ENCODE measurements around the gene TRABD. TPM values are rescaled to one million over a fixed set of nuclear protein-coding genes. Genes with fewer than 3 reads are reported as not detected.

Gene TRABD
- total RNA-seq, 2 experiments from 2014 or later: 126 to 128 TPM

DNA sequence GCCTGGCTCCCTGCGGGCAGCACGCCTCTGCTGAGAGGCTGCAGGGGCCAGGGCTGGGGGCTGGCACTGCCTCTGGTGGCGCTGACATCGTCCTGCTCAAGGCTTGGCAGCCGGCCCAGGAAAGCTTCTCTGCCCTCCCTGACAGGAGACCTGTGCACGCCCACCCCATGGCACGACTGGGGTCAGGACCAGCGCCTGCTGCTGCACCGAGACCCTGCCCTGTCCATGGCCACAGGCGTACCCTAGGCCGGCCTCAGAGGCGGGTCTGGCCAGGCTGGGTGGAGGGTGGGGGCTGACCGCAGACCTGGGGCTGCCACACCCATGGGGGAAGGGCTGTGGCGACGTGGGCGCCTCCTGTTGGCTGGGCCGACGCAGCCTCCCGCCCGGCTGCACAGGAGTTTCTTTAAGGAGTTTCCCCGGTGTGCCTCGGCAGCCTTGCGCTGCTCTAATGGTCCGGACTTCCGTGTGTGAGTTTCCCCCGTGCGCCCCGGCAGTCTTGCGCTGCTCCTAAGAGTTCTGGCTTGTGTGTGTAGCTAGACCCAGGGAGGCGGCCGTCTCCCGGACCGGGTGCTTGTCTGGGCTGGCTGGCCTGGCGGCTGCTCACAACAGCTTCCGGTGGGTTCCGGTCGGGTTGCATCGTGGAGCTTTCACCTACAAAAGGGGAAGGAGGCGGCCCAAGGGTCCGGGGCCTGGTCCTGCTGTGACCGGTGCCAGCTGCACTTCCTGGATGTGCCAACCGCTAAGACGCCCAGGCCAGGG is 4.6 kb downstream of the TRABD start:
- H3K4me1 ChIP-seq (ENCODE audit: insufficient read depth, low read length, poor library complexity, severe bottlenecking): peaks cover 73% of the 10 kb centered on the region

DNA sequence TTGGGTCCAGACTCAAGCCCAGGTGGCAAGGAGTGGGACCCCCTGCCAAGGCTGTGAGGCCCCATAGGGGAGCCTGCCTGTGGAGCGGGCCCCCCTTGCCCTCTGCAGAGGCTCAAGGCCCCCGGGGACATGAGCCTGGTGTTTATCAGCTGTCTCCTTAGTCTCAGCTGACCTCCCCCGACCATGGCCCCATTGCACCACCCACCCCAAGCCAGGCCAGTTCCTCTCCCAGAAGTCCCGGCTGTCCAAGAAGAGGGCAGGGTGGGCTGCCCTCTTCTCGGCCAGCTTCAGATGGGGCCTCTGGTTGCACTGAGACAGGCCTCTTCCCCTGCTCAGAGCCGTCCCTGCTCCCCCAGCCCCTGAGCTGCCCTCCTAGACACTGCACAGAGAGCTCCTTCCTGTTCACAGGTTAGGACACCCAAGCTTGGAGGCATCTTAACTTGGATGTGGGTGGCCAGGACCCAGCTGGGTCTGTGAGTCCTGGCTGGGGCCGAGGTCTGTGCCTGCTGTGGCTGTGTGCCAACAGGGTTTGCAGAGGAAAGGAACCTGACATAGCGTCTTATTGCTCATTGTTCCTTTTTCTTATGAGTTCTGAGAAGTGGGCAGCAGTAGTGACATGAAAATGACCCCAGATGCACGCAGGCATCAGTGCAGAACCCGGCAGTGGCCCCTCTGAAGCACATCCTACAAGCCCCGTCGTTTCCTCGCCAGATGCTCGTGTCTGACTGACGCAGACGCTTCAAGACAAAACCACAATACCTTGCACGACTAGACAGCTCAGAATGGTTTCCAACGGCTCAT is 5.4 kb downstream of the TRABD start:
- Histone ChIP-seq H4K20me1 (ENCODE audit: insufficient read depth, low read length) (no peaks in the 10 kb centered on the region), H3K9me2 (ENCODE audit: insufficient read depth, low read length) (no peaks in the 10 kb centered on the region), H2AFZ (ENCODE audit: low read length) (no peak overlapping the region), H3K9me3 (ENCODE audit: low read length) (no peaks in the 10 kb centered on the region), H3K4me3 (ENCODE audit: low read depth, low read length, poor library complexity, severe bottlenecking) (peak overlapping the region; percentile 68), H3K27ac (ENCODE audit: low read depth, low read length, poor library complexity, severe bottlenecking) (peak overlapping the region; percentile 99), H3K4me1 (ENCODE audit: insufficient read depth, low read length, poor library complexity, severe bottlenecking) (peaks cover 73% of the 10 kb centered on the region), H3K36me3 (ENCODE audit: insufficient read depth, low read length) (peaks cover 56% of the 10 kb centered on the region), H3K4me2 (ENCODE audit: low read length) (peak overlapping the region; percentile 96), H3K79me2 (ENCODE audit: insufficient read depth, low read depth, low read length) (peaks cover 46% of the 10 kb centered on the region)
- CTCF ChIA-PET (ENCODE audit: unreplicated experiment): no interaction called here
- peak; percentile 94 for DNase-seq (ENCODE audit: low spot score)
- POLR2A ChIA-PET: interaction anchor here (0.9 to 1.7 kb wide), 2 partner anchors 17 to 70 kb away, joined by 6 to 7 read pairs; partner anchors contain the start of gene MAPK12
- no peak for TF ChIP-seq EZH2phosphoT487 (IDR thresholded peaks at IDR 0.05; ENCODE audit: borderline replicate concordance, low read depth, low read length)
- TF ChIP-seq, protein P1, sequence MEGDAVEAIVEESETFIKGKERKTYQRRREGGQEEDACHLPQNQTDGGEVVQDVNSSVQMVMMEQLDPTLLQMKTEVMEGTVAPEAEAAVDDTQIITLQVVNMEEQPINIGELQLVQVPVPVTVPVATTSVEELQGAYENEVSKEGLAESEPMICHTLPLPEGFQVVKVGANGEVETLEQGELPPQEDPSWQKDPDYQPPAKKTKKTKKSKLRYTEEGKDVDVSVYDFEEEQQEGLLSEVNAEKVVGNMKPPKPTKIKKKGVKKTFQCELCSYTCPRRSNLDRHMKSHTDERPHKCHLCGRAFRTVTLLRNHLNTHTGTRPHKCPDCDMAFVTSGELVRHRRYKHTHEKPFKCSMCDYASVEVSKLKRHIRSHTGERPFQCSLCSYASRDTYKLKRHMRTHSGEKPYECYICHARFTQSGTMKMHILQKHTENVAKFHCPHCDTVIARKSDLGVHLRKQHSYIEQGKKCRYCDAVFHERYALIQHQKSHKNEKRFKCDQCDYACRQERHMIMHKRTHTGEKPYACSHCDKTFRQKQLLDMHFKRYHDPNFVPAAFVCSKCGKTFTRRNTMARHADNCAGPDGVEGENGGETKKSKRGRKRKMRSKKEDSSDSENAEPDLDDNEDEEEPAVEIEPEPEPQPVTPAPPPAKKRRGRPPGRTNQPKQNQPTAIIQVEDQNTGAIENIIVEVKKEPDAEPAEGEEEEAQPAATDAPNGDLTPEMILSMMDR (conservative IDR thresholded peaks at IDR 0.05; ENCODE audit: low read length): no peak
- BruUV-seq (replicated peaks): no TSS peak
- intact Hi-C loops (cut with micrococcal nuclease; ENCODE audit: unreplicated experiment): loop anchor here (2.0 to 5.0 kb wide), 4 partner anchors 90 to 281 kb away; no protein-coding TSS in a partner anchor

More for the DNA sequence above, 4.6 kb downstream of the TRABD start:
- TF ChIP-seq, protein P1 (conservative IDR thresholded peaks at IDR 0.05; ENCODE audit: low read length): peak; percentile 56; the same call in 1 of the 2 replicates
- no peak for TF ChIP-seq EZH2phosphoT487 (IDR thresholded peaks at IDR 0.05; ENCODE audit: borderline replicate concordance, low read depth, low read length)
- ChIA-PET POLR2A (interaction anchor here (0.6 to 1.7 kb wide), 3 partner anchors 16 to 71 kb away, joined by 3 to 7 read pairs (median 6); partner anchors contain the start of gene MAPK12), CTCF (ENCODE audit: unreplicated experiment) (interaction anchor here (0.5 to 0.6 kb wide), 2 partner anchors 104 to 290 kb away, joined by 3 read pairs; no protein-coding TSS in a partner anchor)
- Histone ChIP-seq H3K27ac (ENCODE audit: low read depth, low read length, poor library complexity, severe bottlenecking) (peak overlapping the region; percentile 99), H4K20me1 (ENCODE audit: insufficient read depth, low read length) (no peaks in the 10 kb centered on the region), H3K4me2 (ENCODE audit: low read length) (peak overlapping the region; percentile 96), H2AFZ (ENCODE audit: low read length) (no peak overlapping the region), H3K9me2 (ENCODE audit: insufficient read depth, low read length) (no peaks in the 10 kb centered on the region), H3K79me2 (ENCODE audit: insufficient read depth, low read depth, low read length) (peaks cover 47% of the 10 kb centered on the region), H3K4me3 (ENCODE audit: low read depth, low read length, poor library complexity, severe bottlenecking) (peak overlapping the region; percentile 68), H3K36me3 (ENCODE audit: insufficient read depth, low read length) (peaks cover 50% of the 10 kb centered on the region), H3K9me3 (ENCODE audit: low read length) (no peaks in the 10 kb centered on the region)
- BruUV-seq (replicated peaks): no TSS peak
- DNase-seq (ENCODE audit: low spot score): peak; percentile 95
- intact Hi-C loops (cut with micrococcal nuclease; ENCODE audit: unreplicated experiment): loop anchor here (2.0 to 5.0 kb wide), 4 partner anchors 90 to 282 kb away; no protein-coding TSS in a partner anchor

All from OCI-LY7 (cell line).